NCI-H1930 (cell line): ENCODE measurements around the gene ARHGAP23.
"Not testable (repeated sequence)": the region's sequence is repeated elsewhere in the genome, so short reads cannot be mapped to it uniquely, and the experiment has no call there.

Experiments used
- DNase-seq, 2 experiments: peaks; one replicate each; lab custom pipeline; 2025; lab: John Stamatoyannopoulos, UW

The ARHGAP23 gene

DNA sequence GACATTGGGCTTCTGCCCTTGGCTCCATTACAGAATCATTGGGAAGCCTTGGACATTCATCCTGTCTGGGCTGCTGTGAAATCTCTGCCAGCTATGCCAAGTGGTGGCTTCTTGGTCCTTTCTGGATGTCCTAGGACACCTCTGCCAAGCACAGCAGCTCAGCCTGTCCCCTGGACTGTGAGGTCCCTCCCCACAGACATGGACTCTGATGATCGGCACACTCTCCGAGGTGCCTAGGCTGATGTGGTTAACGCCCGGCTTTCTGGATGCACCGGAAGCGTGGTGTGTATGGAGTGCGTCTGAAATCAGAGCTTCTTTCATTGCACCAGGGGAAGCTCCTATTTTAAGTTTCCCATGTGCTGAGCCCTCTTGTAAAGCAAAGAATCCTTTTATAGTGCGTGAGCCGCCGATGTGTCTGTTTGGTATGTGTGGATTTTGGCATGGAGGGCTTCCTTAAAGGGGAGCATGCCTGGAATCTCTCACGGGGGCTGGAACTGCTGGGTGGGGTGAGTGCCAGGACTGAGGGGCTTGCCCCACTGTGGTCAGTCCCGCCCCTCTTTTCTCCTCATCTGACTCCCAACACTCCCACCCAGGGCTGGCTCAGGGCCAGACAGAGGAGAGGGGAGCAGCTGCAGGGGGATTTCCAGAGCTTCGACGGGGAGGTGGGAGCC lies 7.0 kb upstream of the ARHGAP23 start:
- DNase-seq: no peak

DNA sequence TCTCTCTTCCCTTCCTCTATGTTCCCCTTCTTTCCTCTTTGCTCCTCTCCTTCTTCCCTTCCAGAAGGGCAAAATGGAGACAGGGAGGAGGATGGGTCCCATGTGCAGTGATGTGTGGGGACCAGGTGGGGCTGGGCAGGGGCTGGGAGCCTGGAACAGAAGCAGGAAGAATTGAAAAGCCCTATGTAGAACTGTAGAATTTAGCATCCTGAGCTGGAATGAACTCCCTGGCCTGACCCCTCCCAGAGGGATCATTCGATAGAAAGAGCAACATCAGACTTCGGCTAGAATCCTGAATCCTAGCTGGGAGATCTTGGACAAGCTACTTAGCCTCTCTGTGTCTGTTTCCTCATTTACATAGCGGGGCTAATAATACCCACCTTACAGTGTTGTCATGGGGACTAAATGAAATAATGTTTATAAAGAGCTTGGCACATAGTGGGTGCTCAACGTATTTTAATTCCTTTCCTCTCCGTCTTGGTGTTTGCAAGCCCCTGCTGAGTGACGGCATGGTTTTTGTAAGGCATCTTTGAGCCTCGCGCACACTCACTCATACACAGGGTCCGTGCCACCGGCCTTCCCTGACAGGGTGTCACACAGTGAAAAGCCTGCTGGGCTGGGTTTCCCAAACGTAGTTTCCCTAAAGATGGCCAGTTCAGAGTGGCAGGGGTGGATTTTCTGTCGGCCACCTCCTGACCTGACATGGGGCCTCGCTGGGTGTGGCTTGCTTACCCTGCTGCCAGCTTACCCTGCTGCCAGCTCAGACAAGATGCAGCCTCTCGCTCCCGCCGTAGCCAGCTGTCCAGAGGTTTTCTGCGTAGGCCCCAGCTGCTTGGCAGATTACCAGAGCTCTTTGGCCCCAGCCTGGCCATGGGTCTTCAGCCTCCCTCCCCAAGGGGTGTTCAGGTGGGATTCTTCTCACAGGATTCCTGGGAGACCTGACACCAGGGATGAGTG lies 6.1 kb upstream of the ARHGAP23 start:
- no peak for DNase-seq

DNA sequence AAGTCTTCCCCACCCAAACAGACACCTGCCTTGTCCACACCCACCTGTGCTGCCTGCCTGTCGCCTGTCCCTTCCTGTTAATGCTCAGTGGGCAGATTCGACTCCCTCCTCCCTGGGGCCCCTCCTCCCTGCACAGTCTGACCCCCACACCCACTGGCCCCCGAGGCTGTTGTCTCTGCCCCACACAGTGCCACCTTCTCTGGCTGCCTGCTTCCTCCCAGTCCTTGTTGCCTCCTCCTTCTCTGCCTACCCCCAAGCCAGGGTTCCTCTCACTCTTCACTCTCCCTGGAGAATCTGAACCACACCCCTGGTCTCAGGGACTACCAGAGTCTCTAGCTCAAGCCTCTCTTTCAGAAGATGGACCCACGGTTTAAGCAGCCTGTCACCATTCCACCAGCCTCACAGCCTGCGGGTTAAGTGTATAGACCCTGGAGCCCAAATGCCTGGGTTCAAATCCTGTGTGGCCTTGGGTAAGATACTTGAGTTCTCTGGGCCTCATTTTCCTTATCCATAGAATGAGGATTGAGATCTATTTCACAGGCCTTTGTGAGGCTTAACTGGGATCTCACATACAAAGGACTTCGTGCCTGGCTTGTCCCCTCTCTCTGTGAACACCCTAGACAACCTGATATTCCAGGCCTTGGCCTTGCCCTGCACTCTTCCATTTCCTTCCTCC lies 3.8 kb upstream of the ARHGAP23 start:
- no peak for DNase-seq

DNA sequence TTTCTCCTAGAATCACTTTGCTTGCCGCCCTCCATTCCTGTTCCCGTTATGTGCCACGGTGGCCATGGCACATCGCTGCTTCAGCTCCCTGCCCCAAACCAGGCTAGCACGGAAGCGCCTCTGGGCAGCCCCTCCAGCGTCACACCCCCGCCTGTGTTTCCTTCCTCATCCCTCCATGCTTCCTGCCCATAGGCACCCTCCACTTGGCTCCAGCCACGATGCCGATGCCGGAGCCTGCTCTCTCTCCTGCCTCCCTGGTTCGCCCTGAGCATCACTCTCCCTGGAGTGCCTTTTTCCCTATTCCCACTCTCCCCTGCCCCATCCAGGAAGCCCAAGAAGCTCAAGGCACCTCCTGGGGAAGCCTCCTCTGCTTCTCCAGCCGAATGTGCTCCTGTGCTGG lies 3.2 kb upstream of the ARHGAP23 start:
- no peak for DNase-seq

DNA sequence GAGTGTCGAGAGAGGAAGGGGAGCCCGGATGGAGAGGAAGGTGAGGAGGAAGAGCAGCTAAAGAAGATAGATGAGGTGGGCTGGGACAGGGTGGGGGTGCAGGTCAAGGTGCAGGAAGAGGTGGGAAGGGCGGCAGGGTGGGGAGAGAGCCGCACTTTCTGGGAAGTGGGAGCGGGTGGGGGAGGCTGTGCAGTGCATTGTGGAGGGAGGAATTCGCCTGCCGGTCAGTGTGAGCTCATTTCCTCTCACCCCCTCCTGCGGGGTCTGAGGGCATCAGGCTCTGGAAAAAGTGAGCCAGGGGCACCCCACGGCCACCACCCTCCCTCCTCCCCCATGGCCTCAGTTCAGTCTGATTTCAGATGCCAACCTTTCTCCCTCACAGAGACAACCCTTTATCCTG lies 2.5 kb upstream of the ARHGAP23 start:
- DNase-seq: no peak

DNA sequence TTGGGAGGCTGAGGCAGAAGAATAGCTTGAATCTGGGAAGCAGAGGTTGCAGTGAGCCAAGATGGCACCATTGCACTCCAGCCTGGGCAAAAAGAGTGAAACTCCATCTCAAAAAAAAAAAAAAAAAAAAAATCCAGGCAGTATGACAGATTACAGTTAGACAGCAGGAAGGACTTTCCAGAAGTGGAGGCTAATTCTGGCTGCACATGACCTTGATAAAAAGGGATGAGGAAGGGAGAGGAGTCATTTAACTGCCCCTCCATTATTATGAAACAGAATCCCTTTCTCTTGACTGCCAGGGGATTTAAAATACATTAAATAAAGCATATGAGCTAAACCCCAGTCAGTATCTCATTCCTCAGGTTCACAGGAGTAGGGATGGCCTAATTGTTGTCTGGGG lies 1.8 kb upstream of the ARHGAP23 start:
- DNase-seq: no peak

DNA sequence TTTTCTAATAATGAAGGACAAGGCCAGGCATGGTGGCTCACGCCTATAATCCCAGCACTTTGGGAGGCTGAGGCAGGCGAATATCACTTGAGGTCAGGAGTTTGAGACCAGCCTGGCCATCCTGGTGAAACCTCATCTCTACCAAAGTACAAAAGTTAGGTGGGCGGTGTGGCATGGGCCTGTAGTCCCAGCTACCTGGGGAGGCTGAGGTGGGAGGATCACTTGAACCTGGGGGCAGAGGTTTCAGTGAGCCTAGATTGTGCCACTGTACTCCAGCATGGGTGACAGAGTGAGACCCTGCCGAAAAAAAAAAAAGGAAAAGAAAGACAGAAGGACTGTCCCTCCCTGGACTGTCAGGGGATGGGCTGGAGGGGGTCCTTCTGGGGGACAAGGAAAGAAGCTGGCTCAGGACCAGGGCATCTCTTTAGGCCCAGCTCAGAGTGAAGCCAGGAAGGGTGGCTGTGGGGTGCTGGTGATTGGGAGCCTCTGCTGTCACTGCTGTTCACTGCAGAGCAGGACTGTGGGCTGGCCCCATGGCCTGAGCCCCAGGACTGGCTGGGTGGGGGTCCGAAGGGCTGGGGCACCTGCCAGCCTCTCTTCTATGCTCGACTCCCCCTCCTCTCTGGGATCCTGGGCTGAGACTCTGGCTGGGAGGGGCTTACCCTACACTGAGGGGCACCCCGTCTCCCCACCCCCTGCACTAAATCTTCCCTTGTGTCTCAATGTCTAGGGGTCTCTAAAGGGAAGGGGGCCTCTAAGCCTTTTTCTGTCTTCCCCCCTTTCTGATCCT lies 909 bp upstream of the ARHGAP23 start:
- DNase-seq: no peak

DNA sequence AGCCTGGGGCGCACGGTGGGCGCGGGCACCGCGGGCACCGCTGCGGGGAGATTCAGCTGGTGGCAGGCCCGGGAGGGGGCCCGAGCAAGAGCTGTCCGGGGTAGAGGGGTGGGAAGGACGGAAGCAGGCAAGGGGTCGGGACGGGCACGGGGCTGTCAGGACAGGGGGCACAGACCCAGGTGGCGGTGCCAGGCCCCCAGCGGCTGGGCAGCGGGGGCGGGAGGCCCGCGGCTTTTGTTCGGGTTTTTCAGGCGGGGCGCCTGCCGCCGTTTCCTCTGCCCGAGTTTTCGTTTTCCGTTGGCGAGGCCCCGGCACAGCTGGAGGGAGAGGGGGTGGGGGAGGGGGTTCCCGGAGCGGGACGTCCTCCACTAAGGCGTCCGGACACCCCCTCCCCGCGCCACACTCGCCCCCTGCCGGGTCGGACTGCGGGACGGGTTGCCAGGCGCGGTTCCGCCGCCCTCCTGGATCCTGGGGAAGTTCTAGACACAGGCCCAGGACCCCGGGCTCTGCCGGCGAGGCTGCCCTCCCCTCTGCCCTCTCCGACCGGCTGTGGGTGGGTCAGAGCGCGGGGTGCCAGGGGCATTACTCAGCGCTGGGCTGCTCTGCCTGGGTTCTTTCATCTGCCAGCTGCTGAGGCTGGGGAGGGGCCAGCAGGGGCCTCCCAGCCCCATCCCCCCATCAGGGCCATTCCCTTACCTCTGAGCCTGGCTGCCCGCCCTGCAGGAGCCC lies 543 bp downstream of the ARHGAP23 start:
- DNase-seq: no peak

DNA sequence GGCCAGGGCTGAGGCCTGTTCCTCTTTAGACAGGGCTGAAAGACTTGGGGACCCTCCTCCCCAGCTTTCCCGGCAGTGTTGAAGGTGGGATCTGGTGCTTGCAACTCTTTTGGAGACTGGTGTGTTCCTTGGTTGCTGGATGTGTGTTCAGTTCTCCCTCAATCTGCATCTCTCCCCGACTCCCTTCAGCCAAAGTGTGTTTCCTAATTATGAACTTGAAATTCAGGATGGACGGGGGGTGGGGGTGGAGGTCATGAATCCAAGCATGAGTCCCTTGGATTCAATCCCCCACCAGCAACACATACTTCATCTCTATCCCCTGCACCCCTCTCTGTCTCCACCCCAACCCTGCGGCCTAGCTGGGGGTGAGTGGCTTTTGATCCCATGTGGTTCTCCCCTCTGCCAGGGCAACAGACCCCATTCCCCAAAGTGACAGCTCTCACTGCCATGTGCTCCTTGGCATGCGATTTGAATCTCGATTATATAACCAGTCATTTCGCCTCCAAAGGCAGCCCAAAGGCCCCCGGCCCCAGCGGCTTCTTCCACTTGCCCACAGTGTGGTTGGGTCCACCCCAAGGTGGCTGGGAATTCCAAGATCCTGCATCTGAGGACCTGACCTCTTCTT lies 1.3 kb downstream of the ARHGAP23 start:
- no peak for DNase-seq

DNA sequence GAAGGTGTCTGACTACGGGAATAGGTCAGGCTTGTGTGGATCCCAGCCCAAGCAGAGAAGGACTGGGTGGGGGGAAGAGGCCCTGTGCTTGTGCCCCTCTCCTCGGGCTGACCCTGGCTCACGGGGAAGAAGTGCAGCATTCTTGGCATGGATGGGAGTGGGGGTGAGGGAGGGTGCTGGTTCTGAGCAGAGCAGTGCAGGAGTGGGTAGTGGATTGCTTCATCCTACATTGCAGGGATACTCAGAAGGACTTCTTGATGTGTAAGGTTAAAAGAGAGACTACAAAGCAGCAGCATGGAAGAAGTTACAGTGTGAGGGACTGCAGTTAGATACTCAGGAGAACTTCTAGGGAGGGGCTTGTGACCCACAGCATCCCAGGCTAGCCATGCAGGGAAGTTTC lies 2.1 kb downstream of the ARHGAP23 start:
- DNase-seq: no peak

DNA sequence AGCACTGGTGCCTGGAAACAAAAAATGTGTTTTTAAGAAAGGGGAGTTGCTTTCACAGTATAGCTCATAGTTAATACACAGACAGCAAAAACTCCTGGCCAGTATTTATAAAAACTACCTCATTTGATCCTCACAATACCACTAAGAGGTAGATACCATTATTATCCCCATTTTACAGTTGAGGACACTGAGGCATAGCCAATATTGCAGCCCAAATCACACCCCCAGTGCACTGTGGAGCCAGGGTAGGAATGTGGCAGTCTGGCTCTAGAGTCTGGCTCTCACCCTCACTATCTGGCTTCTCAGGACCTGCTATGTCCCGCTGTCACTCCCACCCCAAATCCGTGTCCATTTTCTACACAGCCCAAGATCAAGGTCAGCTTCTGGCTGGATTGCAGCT lies 2.6 kb downstream of the ARHGAP23 start:
- no peak for DNase-seq

DNA sequence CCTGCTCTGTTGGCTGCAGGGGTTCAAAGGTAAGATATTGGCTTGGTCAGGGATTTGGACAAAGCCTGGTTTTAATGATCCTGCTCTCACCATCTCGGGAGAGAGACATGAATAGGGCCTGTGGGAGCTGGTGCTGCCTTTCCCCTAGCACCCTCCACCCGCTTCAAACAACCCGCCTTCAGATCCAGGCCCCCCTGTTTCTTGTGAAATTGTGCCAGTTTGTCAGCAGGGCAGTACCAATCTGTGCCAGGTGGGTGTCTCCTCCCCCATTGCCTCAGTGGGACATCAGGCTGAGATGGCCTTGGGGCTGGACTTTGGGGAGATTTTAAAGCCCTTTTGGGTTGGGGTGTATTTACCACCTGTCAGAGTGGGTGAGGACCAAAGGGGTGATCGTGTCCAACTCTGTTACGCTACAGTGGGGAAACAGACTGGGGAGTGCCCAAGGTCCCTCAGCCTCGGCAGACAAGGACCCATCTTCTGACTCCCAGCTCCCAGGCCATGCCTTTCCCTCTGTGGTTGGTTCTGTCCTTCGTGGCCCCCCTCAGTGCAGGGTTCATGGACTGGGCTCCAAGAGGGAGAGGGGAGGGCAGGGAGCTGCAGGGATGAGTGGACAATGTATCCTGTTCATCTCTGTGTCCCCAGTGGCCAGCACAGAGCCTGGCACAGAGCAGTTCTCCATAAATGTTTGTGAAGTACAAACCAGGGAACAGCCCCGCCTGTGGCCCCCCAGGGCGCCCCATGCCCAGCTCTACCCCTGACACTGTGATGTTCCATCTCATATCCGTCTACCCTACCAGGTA lies 3.3 kb downstream of the ARHGAP23 start:
- DNase-seq: no peak

DNA sequence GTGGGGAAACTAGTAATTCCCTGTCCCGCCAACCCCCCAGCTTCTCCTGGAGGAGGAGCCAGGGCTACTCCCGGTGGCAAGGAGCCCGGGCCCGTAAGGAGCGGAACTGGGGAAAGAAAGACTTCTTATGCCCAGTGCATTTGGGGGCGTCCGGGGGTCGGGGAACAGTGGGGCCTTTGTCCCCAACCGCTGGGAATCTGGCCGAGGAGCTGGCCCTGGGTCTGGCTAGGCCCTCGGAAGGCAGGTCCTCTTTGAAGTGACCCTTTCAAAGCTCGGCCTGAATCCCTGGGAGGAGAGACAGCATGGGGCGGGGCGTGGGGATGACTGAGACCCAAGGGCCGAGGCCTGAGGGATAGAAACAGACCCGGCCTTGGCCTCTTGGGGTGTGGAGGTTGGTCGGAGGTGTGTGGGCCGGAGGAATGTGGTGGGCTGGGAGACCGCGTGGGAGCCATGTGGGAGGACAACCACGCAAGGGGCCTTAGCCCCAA lies 6.0 kb downstream of the ARHGAP23 start:
- DNase-seq: no peak

DNA sequence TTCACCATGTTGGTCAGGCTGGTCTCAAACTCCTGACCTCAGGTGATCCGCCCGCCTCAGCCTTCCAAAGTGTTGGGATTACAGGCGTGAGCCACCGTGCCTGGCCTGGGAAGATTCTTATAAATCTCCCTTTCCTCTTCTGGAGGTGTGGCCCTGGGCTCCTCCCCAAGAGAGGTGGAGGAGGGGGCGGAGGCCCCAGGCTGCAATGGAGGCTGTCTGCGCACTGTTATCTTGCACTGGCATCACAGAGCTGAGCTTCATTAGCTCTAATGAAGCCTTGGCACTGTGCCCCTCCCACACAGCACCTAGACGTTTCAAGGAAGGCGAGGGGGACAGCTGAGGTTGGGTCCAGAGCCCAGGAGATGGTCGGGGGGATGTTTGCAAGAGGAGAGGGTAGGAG lies 7.5 kb downstream of the ARHGAP23 start:
- no peak for DNase-seq

DNA sequence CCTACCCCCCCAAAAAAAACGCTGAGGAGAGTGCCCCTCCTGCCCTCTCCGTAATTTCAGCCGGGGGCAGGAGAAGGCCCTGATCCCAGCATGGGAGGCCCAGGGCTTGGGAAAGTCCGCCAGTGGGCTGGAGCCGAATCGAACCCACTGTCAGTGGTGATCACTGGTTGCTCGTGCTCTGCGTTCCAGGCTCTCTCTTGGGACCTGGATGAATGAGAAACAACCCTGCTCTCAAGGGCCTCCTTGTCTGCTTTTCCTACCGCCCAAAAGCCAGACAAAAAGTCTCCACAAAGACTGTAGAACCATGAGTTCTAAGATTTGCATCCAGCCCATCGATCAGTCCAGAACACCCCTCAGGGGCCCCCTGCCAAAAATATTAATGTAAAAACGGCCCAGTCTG lies 8.1 kb downstream of the ARHGAP23 start:
- no peak for DNase-seq

DNA sequence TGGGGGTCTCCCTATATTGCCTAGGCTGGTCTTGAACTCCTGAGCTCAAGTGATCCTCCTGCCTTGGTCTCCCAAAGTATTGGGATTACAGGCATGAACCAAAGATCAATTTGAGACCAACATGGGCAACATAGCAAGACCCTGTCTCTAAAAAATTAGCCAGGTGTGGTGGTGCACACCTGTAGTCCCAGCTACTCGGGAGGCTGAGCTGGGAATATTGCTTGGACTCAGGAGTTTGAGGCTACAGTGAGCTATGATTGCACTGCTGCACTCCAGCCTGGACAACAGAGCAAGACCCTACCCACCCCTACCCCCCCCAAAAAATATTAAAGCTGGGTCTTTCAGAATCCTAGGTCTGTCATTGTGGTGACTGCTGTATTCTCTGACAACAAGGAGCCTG lies 9.0 kb downstream of the ARHGAP23 start:
- DNase-seq: not testable (repeated sequence)

DNA sequence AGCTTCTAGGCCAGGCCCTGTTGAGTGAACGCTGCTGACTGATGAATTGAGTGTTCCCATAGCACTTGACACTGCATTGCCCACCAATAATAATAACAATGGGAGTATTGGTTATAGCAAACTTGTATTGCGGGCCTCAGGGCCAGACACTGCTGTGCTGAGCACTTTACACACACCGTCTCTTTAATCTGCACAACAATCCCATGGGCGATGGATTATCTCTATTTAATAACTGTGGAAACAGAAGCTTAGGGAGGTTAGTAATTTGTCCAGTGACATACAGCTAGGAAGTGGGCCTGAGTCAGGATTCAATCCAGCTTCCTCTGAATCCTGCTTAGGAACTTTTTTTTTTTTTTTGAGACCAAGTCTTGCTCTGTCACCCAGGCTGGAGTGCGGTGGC lies 11.2 kb downstream of the ARHGAP23 start:
- DNase-seq: no peak

DNA sequence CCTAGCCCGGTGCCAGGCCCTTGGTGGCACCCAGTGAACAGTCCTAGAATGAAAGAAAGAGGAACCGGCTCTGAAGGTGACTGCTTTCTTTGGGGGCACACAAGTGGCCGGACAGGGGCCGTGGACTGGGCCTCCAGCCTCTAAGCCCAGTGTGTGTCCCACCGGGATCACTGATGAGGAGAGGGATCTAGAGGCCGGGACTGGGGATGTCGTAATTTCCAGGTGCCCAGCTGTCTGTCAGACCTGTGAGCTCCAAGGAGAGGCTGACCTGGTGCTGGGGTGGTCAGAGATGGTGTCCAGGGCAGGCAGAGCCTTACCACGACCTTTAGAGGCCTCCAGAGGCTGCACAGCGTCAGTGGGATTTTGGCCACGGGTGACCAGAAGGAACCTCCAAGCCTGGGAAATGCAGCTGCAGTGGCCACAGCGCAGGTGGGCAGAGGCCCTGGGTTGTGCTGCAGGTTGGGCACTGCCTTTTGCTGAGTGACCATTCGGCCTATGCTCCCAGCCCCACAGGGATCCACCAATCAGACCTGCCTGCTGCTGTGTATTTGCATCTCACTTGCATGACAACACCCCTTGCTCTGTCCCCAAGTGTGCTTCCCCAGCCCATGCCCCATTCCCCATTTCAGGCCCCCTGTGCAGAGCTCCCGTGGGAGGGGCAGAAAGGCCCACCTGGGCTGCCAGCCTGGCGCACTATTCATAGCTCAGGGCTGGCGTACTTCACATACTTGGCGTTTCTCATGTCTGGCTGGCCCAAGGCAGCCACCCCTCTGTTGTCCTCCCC lies 12.5 kb downstream of the ARHGAP23 start:
- no peak for DNase-seq

DNA sequence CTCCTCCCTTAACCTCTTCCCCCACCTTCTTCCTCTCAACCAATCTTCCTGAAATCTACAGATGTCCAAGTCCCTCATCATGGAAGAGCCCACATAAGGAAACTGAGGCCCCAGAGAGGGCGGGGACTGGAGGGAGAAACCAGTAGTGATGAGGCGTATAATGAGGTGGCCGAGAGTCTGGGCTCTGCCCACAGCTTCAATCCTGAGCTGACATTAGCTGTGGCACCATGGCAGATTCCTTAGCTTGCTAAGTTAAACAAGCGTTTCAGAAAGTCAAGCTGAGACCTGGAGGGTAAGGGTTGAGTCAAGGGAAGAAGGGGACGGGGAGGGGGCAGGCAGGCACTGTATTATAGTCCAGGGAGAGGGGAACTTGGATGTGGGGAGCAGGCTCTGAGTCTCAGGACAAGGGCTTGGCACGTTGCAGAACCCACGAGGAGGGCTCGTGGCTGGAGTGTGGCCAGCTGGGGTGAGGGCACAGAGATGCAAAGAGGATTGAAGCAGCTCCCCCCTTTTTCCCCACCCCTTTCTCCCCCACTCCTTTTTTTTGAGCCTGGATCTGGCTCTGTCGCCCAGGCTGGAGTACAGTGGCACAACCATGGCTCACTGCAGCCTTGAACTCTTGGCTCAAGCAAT lies 13.3 kb downstream of the ARHGAP23 start:
- no peak for DNase-seq
